GM12865 (cell line): ENCODE data around the gene GAREM1.

Source experiments
- DNase-seq: peaks from one replicate; pipeline ENCODE4 v3.0.0; 2010; ENCODE audit warnings: low read depth
- H3K4me3 ChIP-seq: 2 replicates; pipeline ENCODE4 v1.5.1; 2011; ENCODE audit warnings: mild to moderate bottlenecking, low read depth, low read length, control low read depth
- TF ChIP-seq, protein P1 (sequence below): IDR thresholded peaks from 2 replicates; pipeline ENCODE4 v1.5.1; 2011; ENCODE audit warnings: low read length, control low read depth, low read depth, inconsistent platforms; ENCODE audit not compliant: insufficient read depth; ENCODE audit errors: missing control alignments

GAREM1 gene

DNA sequence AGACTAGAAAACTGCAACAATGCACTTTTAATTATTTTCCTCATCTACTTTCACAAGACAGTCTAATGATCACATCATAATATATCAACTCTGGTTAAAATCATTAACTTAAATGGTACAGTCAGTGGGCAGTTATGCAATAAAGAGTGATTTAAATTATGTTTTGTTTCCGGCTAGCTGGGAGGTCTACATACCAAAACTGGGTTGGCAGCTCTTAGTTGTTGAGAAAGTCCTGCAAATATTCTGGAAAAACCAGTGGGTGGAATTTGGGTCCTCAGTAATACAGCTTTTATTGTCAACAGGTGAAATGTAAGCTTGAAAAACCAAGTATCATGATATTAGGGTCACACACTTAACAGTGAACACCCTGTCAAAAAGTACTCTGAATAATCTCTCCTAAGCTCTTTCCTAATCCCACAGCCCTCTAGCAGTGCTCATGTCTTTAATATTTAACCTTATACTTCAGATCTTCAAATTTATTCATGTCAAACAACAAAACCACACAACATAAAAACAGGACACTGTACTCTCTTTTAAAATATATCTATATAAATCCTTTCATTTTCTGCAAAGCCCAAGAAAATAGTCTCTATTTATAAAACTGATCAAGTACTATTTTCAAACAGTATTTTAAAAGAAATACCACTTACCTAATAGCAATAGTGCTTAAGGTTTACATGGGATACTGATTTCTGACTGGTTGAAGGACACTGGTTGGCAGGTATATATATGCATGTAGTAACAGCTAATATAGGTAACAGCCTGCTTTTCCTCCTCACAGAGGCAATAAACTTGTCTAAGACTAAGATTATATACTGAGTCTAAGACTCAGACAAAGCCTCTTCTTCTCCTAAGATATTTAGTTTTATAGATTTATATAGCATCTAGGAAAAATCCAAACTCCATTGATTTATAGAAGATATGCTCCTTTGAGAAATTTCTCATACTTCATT, 103.8 kb downstream of the GAREM1 start:
- H3K4me3 ChIP-seq = no peak overlapping the region
- no peak for DNase-seq
- TF ChIP-seq, protein P1, sequence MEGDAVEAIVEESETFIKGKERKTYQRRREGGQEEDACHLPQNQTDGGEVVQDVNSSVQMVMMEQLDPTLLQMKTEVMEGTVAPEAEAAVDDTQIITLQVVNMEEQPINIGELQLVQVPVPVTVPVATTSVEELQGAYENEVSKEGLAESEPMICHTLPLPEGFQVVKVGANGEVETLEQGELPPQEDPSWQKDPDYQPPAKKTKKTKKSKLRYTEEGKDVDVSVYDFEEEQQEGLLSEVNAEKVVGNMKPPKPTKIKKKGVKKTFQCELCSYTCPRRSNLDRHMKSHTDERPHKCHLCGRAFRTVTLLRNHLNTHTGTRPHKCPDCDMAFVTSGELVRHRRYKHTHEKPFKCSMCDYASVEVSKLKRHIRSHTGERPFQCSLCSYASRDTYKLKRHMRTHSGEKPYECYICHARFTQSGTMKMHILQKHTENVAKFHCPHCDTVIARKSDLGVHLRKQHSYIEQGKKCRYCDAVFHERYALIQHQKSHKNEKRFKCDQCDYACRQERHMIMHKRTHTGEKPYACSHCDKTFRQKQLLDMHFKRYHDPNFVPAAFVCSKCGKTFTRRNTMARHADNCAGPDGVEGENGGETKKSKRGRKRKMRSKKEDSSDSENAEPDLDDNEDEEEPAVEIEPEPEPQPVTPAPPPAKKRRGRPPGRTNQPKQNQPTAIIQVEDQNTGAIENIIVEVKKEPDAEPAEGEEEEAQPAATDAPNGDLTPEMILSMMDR = no peak

DNA sequence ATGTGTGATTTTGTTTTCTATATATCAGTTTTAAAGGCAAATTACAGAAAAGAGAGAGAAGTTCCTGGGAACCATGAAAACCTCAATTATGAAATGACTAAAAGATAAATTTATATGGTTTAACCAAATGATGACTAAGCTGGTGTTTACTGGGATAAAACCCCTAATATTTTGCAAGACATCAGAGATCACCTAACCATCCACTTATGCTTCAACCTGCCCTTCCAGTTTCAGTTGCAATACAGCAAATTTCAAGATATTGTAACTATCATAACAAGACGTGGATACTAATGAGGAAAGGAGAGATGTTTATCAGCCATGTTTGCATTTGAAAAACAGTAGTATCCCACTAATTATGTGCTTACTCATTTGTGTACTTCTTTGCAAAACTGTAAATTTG, 108.2 kb downstream of the GAREM1 start:
- H3K4me3 ChIP-seq = no peak overlapping the region
- TF ChIP-seq, protein P1 = no peak
- no peak for DNase-seq

DNA sequence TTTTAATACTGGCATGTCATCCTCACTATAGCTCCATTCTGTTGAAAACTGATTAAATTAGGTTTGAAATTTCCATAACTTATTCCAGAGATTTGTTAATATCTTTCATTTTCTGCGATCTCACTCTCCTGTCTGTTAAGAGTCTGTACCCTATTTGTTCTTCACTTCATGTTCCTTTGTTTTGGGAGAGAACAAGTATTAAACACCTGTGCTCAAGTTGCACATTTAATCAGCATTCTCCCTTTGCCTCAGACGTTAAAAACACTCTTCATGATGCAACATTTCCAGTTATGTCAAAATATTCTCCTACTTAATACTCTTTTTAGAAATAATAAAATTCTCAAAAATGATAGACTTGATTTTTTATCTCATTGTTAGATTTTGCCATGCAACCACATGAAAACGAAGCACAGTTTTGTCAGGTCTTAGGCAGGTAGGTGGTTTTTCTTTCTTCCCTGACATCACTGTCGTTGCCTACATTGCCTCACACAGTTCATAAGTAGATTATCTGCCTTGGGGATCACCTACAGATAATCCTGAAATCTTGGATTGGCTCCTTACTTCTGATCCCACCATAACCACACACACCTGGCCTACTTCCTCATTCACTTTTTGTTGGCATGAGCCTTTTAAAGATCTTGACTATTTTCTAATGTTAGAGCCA, 109.9 kb downstream of the GAREM1 start:
- TF ChIP-seq, protein P1 = no peak
- DNase-seq = no peak
- no peak overlapping the region for H3K4me3 ChIP-seq

DNA sequence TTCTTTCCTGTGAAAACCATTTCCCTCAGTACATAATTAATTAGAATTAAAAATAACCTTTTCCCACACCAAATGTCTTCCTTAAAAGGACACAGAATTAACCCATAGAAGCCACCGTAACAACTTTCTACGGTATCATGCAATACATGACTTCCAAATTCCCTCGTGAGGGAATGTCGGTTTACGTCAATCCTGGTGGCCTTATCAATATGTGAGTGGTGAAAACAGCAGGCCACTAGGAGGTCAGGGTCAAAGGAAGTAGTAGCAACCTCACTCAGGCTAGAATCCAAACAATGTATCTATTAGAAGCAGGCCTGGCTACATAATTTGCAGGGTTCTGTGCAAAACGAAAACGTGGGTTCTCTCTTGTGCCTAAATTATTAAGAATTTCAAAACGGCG, 112.2 kb downstream of the GAREM1 start:
- no peak for DNase-seq
- no peak overlapping the region for H3K4me3 ChIP-seq
- TF ChIP-seq, protein P1 = no peak

DNA sequence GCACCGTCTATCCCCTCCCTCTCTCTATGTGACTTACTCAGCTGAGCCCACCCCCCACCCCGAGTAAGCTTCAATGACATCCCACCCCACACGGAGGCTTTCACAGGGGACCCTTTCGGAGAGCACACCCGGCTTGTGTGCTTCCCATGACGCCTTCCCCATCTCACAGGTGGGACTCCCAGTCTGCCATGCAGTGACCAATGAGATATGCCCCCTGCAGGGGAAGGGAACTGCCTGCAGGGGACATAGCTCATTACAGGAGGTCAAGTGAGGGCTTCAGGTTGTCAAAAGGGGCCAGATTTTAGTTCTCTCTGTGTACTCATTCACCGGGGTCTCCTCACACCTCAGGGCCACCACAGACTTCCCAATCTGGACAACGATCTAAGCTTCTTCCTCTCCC, 112.6 kb downstream of the GAREM1 start:
- no peak overlapping the region for H3K4me3 ChIP-seq
- DNase-seq = peak; percentile 13
- TF ChIP-seq, protein P1 = no peak

DNA sequence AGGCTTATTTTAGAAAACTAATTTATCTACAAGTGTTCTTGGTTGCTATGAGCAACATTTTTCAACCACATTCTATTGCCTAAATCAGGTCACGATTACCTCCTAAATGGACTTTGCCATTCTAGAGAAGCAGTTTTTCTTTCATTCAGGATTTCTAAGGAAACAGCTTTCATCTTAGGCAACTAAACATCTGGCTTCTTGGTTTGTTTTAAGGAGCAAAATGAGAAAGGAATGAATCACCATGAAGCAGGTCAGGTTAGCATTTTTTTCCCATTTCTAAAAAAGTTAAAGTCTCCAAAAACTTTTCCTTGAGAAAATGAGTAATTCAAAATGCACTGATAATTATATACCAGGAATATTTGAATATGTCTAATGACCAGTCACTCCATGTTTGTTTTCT, 114.8 kb downstream of the GAREM1 start:
- no peak for DNase-seq
- TF ChIP-seq, protein P1 = no peak
- no peak overlapping the region for H3K4me3 ChIP-seq
